ENCODE data around the gene KCNJ15.

KCNJ15 gene

GRCh38 chr21:38297194-38297631 lies 40.4 kb downstream of the KCNJ15 start:
- in situ Hi-C loops (cut with MboI; ENCODE audit: low sequenced_read_pairs): no loop called here

GRCh38 chr21:38297871-38298270 lies 41.1 kb downstream of the KCNJ15 start:
- in situ Hi-C loops (cut with MboI; ENCODE audit: low sequenced_read_pairs): no loop called here

GRCh38 chr21:38298832-38299231 lies 42.0 kb downstream of the KCNJ15 start:
- in situ Hi-C loops (cut with MboI; ENCODE audit: low sequenced_read_pairs): no loop called here

GRCh38 chr21:38299671-38300070 lies 42.9 kb downstream of the KCNJ15 start:
- in situ Hi-C loops (cut with MboI; ENCODE audit: low sequenced_read_pairs): no loop called here

GRCh38 chr21:38300141-38300578 lies 43.4 kb downstream of the KCNJ15 start:
- in situ Hi-C loops (cut with MboI; ENCODE audit: low sequenced_read_pairs): no loop called here

- in situ Hi-C loops (cut with MboI; ENCODE audit: low sequenced_read_pairs): no loop called here
These were observed 44.8 kb downstream of the KCNJ15 start for GRCh38 chr21:38301321-38302214.

GRCh38 chr21:38303300-38303699 lies 46.5 kb downstream of the KCNJ15 start:
- in situ Hi-C loops (cut with MboI; ENCODE audit: low sequenced_read_pairs): no loop called here

- in situ Hi-C loops (cut with MboI; ENCODE audit: low sequenced_read_pairs): no loop called here
These were observed 49.8 kb downstream of the KCNJ15 start for GRCh38 chr21:38306433-38307141.

GRCh38 chr21:38307771-38308531 lies 51.2 kb downstream of the KCNJ15 start:
- in situ Hi-C loops (cut with MboI; ENCODE audit: low sequenced_read_pairs): no loop called here

GRCh38 chr21:38308532-38309119 lies 51.8 kb downstream of the KCNJ15 start:
- in situ Hi-C loops (cut with MboI; ENCODE audit: low sequenced_read_pairs): no loop called here

GRCh38 chr21:38310646-38311485 lies 54.1 kb downstream of the KCNJ15 start:
- in situ Hi-C loops (cut with MboI; ENCODE audit: low sequenced_read_pairs): no loop called here

- in situ Hi-C loops (cut with MboI; ENCODE audit: low sequenced_read_pairs): no loop called here
These were observed 55.0 kb downstream of the KCNJ15 start for GRCh38 chr21:38311765-38312164.

- in situ Hi-C loops (cut with MboI; ENCODE audit: low sequenced_read_pairs): no loop called here
These were observed 56.0 kb downstream of the KCNJ15 start for GRCh38 chr21:38312822-38313221.

- in situ Hi-C loops (cut with MboI; ENCODE audit: low sequenced_read_pairs): no loop called here
These were observed 57.8 kb downstream of the KCNJ15 start for GRCh38 chr21:38314558-38314957.

GRCh38 chr21:38315122-38315521 lies 58.3 kb downstream of the KCNJ15 start:
- in situ Hi-C loops (cut with MboI; ENCODE audit: low sequenced_read_pairs): no loop called here

GRCh38 chr21:38319781-38320180 lies 63.0 kb downstream of the KCNJ15 start:
- in situ Hi-C loops (cut with MboI; ENCODE audit: low sequenced_read_pairs): no loop called here

- in situ Hi-C loops (cut with MboI; ENCODE audit: low sequenced_read_pairs): no loop called here
These were observed 64.8 kb downstream of the KCNJ15 start for GRCh38 chr21:38321568-38321967.

GRCh38 chr21:38322311-38322950 lies 65.6 kb downstream of the KCNJ15 start:
- in situ Hi-C loops (cut with MboI; ENCODE audit: low sequenced_read_pairs): no loop called here

GRCh38 chr21:38323721-38324531 lies 67.1 kb downstream of the KCNJ15 start:
- in situ Hi-C loops (cut with MboI; ENCODE audit: low sequenced_read_pairs): no loop called here
